Mucosa of gallbladder (tissue), 1 donor: ENCODE results near the gene CHMP2A. TPM values are rescaled to one million over a fixed set of nuclear protein-coding genes. Genes with fewer than 3 reads are reported as not detected.
"Not testable (repeated sequence)": the region's sequence is repeated elsewhere in the genome, so short reads cannot be mapped to it uniquely, and the experiment has no call there.

ENCODE experiments used
- DNase-seq: peaks from one replicate; pipeline ENCODE4 v3.0.0-alpha.2; 2020; ENCODE audit warnings: low spot score
- total RNA-seq: library from RNA; stranded (reverse); gene quantifications from one replicate; pipeline ENCODE4 v1.2.1, GENCODE V29; 2021
- donor health status: DM: no; HTN: no; CAD: no.

Gene CHMP2A
- total RNA-seq, 1 donor from 2014 or later = 154 TPM

DNA sequence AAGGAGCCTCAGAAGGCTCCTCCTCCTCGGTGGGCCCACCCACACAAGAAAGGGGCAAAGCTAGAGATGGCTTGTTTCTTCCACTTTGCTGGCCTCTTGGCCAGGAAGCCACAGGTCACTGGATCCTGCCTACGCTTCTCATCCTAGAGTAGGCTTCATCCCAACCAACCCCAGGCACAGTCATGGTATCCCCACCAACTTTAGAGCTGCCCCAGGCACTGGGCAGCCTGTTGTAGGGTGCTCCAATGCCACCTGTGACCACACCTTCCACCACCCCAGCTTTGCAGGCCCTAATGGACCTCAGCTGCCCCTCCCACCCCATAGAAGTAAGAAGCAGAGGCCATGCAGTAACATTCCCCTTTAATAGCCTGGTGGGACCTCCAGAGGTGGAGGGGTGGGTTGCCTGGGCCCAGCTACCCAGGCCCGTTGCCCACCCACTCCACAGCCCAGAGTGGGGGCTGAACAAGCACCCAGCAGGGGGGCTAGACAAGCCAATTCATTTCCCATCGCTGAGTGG, 522 bp upstream of the CHMP2A start:
- no peak for DNase-seq

DNA sequence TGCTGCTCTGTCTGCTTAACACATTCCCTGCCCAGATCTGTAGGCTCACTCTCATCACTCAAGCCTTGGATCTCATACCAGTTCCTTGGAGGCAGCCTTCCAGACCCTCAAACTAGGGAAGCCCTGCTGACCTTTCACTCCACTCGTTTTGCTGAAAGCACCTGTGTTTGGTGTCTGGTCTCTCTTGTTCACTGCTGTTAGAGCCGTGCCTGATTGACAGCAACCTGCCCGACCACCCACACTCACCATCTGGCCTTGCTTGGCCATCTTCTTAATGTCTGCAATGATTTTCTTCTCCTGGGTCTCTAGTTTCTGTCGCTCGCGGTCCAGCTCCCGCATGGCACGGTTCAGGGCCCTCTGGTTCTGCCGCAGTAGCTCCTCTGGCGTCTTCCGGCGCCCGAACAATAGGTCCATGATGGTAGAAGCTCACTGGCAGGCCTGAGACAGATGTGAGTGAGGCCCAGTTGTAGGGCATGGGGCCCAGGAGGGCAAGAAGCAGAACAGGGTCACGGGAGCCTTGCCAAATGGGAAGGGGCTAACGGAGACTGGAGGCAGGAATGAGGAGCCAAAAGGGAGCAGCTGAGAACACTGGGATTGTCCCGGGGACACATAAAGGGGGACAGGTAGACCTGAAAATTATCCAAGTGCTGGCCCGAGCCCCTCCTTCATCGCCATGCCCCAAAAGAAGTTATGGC, 959 bp downstream of the CHMP2A start:
- no peak for DNase-seq

DNA sequence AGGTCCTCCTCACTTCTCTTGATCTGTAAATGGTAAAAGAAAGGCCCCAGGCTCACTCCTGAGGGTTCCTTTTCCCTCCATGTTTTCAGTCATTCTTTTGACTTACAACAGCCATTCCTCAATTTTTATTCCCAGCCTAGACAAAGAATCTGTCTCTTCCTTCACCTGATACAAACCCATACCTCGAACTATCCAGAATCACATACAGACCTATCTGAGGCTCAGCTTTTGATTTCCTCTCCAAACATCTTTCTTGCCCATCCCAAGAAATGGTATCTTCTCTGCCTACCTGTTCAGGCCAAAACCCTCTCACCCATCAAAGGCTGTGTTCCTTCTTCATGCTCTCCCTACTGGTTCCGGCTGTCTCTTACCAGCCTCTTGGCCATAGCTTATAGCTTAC, 2.2 kb downstream of the CHMP2A start:
- no peak for DNase-seq

DNA sequence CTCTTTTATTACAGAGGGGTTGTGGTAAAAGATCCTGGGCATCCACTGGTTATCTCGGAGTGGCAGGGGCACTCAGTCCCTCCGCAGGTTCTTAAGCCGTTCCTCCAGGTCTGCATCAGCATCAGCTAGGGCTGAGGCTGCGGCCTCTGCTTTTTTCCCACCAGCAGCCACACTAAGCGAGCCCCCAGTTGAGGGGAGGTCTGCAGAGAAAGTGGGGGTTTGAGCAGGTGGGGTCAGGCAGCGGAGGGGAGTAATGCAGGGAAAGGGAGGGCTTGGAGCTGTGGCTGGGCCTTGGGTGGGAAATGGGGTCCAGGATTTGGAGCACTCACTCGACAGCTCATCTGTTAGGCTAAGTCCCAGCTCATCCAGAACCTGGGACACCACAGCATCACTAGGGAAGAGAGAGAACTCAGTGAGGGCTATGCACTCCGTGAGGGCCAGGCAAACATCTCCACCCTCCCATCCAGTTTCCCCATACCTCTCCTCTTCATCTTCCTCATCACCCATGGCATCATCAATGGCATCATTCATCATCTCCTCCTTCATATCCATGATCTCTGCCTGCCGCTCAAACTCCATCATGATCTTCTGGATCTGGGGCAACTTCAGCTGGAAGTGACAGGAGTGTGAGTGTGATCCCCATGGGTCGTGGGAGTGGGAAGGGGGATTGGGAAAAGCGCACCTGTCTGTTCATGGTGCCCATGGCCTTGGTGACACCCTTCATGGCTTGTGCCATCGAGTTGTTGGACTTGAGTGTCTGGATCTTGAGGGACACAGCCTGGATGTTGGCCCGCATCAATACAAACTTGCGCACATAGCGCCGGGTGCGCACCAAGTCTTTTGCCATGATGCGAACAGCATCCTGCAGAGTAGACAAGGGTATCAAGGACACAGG, 3.1 kb downstream of the CHMP2A start:
- no peak for DNase-seq

DNA sequence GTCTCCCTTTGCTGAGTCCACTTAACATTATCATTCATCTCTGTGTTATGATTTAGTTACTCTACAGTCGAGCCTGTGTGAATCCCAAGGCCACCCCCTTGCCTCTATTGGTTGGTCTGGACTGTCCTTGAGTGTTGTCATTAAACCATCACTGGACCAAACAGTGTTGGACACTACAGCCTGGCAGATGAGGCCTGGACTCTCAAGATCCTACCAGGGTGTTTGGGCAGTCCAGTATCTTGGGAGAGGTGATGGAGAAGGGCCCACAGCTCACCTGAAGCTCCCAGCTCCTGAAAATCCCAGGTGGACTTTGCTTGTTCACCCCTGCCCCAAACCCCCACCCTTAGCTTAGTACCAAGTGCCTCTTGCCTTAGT, 3.8 kb downstream of the CHMP2A start:
- DNase-seq = no peak

DNA sequence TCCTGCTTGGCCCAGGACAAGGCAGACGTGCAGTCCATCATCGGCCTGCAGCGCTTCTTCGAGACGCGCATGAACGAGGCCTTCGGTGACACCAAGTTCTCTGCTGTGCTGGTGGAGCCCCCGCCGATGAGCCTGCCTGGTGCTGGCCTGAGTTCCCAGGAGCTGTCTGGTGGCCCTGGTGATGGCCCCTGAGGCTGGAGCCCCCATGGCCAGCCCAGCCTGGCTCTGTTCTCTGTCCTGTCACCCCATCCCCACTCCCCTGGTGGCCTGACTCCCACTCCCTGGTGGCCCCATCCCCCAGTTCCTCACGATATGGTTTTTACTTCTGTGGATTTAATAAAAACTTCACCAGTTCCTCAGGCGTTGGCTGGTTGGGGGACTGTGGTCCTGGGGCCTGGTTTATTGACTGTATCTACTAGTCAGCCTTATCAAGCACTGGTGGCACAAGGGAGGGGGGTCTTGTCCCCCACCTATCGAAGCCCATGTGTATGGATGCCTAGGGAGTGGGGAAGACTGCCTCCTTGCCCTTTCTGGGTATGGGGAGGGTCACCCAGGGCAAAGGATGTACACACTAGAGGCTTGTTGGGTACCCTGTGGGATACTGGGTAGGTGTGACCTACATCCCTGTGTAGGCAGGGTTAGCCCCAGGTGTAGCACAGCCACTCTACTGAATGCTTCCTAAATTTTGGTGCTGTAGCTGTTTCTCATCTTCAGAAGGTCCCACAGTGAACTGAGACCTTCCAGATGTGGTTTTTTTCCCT, 4.4 kb downstream of the CHMP2A start:
- DNase-seq = no peak

DNA sequence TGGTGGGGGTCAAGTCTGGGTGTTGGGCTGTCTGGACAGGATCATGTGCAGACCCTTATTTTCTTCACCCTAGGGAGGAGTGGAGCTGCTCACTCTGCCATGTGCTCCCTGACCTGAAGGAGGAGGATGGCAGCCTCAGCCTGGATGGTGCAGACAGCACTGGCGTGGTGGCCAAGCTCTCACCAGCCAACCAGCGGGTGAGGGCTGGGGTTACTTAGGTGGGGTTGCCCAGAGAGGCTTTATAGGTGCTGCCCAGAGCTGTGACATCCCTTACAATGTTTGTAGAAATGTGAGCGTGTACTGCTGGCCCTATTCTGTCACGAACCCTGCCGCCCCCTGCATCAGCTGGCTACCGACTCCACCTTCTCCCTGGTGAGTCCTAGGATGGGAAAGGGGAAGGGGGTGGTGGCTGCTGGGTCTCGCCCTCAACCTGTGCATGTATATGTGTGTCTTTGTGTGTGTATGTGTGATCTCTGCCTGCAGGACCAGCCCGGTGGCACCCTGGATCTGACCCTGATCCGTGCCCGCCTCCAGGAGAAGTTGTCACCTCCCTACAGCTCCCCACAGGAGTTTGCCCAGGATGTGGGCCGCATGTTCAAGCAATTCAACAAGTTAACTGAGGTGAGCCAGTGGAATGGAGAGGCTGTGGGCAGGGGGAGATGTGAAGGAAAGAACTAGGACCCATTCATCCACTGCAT, 5.1 kb downstream of the CHMP2A start:
- DNase-seq = no peak

DNA sequence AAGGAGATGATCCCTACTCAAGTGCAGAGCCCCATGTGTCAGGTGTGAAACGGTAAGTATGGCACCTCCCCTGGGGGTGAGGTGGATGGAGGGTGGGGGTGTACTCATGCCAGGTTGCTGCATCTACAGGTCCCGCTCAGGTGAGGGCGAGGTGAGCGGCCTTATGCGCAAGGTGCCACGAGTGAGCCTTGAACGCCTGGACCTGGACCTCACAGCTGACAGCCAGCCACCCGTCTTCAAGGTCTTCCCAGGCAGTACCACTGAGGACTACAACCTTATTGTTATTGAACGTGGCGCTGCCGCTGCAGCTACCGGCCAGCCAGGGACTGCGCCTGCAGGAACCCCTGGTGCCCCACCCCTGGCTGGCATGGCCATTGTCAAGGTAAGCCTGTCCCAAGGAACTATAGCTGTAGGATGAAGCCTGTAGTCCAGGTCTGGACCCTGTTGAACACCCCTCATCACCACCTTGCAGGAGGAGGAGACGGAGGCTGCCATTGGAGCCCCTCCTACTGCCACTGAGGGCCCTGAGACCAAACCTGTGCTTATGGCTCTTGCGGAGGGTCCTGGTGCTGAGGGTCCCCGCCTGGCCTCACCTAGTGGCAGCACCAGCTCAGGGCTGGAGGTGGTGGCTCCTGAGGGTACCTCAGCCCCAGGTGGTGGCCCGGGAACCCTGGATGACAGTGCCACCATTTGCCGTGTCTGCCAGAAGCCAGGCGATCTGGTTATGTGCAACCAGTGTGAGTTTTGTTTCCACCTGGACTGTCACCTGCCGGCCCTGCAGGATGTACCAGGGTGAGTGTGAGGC, 5.8 kb downstream of the CHMP2A start:
- no peak for DNase-seq

DNA sequence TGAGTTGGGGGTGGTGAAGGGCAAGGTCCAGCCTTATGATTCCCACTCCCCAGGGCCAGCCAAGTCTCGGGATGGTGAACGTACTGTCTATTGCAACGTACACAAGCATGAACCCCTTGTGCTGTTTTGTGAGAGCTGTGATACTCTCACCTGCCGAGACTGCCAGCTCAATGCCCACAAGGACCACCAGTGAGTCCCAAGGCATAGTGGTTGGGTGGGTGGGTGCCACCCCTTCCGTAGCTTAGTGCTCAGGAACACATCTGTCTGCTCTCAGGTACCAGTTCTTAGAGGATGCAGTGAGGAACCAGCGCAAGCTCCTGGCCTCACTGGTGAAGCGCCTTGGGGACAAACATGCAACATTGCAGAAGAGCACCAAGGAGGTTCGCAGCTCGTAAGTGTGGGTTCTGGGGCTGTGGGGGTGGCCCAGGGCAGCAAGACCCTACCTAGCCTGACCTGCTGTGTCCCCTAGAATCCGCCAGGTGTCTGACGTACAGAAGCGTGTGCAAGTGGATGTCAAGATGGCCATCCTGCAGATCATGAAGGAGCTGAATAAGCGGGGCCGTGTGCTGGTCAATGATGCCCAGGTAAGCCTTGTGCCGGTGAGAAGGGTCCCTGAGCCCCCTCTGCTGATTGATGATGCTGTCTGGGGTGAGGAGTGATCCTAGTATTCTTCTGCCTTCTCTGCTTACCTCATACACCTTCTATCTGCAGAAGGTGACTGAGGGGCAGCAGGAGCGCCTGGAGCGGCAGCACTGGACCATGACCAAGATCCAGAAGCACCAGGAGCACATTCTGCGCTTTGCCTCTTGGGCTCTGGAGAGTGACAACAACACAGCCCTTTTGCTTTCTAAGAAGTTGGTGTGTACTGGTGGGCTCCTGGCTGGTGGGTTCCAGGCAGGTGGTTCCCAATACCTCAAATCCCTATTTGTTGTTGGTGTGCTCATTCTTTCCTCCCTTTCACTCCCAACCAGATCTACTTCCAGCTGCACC, 7.3 kb downstream of the CHMP2A start:
- no peak for DNase-seq

DNA sequence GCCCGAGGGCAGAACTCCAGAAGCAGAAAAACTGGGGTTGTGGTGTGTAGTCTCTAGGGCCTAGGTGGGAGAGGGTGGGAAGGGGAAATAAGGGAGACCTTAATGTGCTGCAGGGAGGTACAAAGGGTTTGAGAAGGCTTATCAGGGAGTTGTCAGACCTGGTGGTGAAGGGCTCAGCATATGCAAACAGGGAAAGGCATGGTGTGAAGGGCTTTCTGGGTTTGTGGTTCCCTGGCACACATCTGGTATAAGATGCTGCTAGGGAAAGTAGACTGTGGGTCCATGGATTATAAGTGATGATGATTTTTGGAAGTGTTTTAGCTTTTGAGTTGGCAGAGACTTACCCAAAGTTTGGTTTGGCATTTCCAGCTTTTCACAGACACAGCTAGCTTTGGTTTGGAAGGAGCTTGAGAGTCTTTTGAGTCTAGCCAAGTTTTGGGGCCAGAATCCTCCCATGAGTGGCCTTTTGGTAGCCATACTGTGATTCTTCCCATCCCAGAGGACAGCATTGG, 8.8 kb downstream of the CHMP2A start:
- DNase-seq = no peak

DNA sequence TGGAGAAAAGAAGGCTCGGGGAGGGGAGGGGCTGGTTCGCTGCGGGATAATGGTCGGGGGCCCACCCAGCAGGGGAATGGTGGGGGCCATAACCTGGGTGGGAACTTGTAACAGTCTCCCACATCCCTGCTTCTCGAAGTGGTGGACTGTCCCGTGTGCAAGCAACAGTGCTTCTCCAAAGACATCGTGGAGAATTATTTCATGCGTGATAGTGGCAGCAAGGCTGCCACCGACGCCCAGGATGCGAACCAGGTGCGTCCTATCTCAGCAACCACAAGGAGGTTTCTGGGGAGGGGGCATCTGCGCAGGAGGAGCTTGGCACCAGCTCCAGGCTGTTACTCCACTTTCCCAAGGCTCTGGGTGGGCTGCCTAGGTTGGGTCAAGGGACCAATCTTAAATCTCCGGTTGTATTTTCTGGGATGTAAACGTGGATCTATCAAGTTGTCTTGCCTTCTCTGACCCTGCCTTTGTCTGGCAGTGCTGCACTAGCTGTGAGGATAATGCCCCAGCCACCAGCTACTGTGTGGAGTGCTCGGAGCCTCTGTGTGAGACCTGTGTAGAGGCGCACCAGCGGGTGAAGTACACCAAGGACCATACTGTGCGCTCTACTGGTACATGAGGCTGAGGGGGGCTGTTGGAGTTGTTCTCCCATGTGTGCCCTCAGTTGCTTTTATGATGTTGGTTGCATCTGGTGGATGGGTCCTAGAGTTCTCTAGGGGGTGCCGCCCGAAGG, 9.5 kb downstream of the CHMP2A start:
- no peak for DNase-seq

DNA sequence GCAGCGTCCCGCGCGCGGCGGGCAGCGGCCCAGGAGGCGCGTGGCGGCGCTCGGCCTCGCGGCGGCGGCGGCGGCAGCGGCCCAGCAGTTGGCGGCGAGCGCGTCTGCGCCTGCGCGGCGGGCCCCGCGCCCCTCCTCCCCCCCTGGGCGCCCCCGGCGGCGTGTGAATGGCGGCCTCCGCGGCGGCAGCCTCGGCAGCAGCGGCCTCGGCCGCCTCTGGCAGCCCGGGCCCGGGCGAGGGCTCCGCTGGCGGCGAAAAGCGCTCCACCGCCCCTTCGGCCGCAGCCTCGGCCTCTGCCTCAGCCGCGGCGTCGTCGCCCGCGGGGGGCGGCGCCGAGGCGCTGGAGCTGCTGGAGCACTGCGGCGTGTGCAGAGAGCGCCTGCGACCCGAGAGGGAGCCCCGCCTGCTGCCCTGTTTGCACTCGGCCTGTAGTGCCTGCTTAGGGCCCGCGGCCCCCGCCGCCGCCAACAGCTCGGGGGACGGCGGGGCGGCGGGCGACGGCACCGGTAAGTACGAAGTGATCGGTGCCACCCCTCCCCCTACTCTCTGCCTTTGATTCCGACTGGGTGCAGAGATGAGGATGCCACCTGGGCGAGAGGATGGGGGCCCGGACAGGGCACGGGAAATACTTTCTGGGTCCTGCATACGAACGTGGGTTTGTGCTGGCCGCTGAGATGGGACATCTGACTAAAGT, 10.2 kb downstream of the CHMP2A start:
- DNase-seq = no peak

DNA sequence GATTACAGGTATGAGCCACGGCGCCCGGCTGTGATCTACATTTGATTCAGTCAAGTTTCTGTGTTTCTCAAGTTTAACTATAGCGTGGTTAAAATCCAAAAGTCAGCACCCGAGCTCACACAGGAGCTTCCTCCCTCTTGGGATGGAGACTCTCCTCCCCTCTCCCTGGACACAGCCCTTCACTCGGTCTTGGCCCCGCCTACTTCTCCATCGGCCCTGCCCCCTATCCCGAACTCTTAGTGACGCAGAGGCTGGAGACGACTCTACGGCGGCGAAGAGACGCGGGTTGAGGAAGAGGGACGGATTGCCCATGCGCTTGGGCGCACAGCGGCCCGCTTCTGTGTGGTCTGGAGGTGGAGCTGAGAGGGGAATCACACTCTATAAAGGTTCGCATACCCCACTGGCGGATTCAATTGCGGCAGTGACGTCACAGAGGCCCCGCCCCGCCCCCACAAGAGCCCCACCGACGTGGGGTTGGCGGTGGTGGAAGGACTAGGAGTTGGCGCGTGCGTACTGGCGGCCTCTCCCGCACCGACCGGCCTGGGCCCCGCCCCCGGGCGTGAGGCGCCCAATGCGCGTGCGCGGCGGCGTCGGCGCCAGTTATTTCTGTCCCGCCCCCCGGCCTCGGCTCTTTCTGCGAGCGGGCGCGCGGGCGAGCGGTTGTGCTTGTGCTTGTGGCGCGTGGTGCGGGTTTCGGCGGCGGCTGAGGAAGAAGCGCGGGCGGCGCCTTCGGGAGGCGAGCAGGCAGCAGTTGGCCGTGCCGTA, 10.9 kb downstream of the CHMP2A start, which contains the start of gene TRIM28:
TRIM28 (plus strand) TSS at position 239 of the 765 bp plus-strand sequence. CDS start 694 bp downstream, outside the sequence.
- peak; percentile 99 for DNase-seq

DNA sequence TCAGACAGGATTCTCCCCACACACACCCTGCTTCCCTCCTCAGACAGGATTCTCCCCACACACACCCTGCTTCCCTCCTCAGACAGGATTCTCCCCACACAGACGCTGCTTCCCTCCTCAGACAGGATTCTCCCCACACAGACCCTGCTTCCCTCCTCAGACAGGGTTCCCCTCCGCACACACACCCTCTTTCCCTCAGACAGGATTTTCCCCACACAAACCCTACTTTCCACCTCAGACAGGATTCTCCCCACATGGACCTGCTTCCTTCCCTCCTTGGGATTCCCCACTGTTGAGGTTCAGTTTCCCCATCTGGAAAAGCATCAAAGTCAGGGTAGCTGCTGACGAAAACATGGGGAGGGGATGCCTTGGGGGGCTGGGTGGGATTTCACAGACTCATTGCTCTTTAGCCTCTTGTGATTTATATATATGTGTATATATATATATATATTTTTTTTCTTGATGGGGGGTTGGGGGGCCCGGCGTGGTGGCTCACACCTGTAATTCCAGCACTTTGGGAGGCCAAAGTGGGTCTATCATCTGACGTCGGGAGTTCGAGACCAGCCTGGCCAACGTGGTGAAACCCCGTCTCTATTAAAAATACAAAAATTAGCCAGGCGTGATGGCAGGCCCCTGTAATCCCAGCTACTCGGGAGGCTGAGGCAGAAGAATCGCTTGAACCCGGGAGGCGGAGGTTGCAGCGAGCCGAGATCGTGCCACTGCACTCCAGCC, 12.1 kb downstream of the CHMP2A start:
- not testable (repeated sequence) for DNase-seq

DNA sequence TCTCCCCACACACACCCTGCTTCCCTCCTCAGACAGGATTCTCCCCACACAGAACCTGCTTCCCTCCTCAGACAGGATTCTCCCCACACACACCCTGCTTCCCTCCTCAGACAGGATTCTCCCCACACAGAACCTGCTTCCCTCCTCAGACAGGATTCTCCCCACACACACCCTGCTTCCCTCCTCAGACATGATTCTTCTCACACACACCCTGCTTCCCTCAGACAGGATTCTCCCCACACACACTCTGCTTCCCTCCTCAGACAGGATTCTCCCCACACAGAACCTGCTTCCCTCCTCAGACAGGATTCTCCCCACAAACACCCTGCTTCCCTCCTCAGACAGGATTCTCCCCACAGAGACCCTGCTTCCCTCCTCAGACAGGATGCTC, 15.7 kb downstream of the CHMP2A start:
- DNase-seq = not testable (repeated sequence)
